AG10803 (cell line): Measurements from ENCODE around the gene GIMD1.
"Not testable (repeated sequence)": the region's sequence is repeated elsewhere in the genome, so short reads cannot be mapped to it uniquely, and the experiment has no call there.

ENCODE experiments used
- DNase-seq: peaks from one replicate; pipeline ENCODE4 v3.0.0; 2010; ENCODE audit warnings: low read depth
- H3K4me3 ChIP-seq: 2 replicates; pipeline ENCODE4 v1.5.1; 2011; ENCODE audit warnings: mild to moderate bottlenecking, low read length, control low read depth
- CTCF ChIP-seq: conservative IDR thresholded peaks from 2 replicates; pipeline ENCODE4 v1.5.1; 2011; ENCODE audit warnings: mild to moderate bottlenecking, low read length, control low read depth, inconsistent platforms

Gene GIMD1

GRCh38 chr4:106337916-106338315 lies 30.7 kb downstream of the GIMD1 start:
- no peak for DNase-seq
- H3K4me3 ChIP-seq, result no peak overlapping the region
- no peak for TF ChIP-seq CTCF

GRCh38 chr4:106336618-106337017 lies 32.0 kb downstream of the GIMD1 start:
- no peak overlapping the region for H3K4me3 ChIP-seq
- no peak for TF ChIP-seq CTCF

GRCh38 chr4:106334741-106335470 lies 33.7 kb downstream of the GIMD1 start:
- no peak for DNase-seq
- no peak overlapping the region for H3K4me3 ChIP-seq
- TF ChIP-seq CTCF, result no peak

More at GRCh38 chr4:106336618-106337017, 32.0 kb downstream of the GIMD1 start:
- DNase-seq, result no peak

- TF ChIP-seq CTCF, result no peak
- DNase-seq, result no peak
- H3K4me3 ChIP-seq, result no peak overlapping the region
These were observed 35.4 kb downstream of the GIMD1 start for GRCh38 chr4:106333186-106333585.

- DNase-seq, result peak; percentile 69
- no peak overlapping the region for H3K4me3 ChIP-seq
- TF ChIP-seq CTCF, result peak; percentile 85
These were observed 39.4 kb downstream of the GIMD1 start for GRCh38 chr4:106329041-106329618.

GRCh38 chr4:106325800-106326199 lies 42.8 kb downstream of the GIMD1 start:
- TF ChIP-seq CTCF, result no peak
- H3K4me3 ChIP-seq, result no peak overlapping the region
- DNase-seq, result no peak

- no peak for TF ChIP-seq CTCF
- DNase-seq, result no peak
- H3K4me3 ChIP-seq, result no peak overlapping the region
These were observed 45.5 kb downstream of the GIMD1 start for GRCh38 chr4:106323119-106323518.

GRCh38 chr4:106321814-106322213 lies 46.8 kb downstream of the GIMD1 start:
- DNase-seq, H3K4me3 ChIP-seq: not testable (repeated sequence)

- not testable (repeated sequence) for DNase-seq, H3K4me3 ChIP-seq
These were observed 47.4 kb downstream of the GIMD1 start for GRCh38 chr4:106321168-106321567.
